Suprapubic skin (tissue), 4 donors: Measurements from ENCODE around the gene DPP10. TPM values are rescaled to one million over a fixed set of nuclear protein-coding genes. Genes with fewer than 3 reads are reported as not detected.

Experiments used
- DNase-seq, 2 donors: peaks; one replicate each; pipeline ENCODE4 v3.0.0-alpha.2; 2019; ENCODE audit warnings: low spot score in 2 of 2
- H3K27ac ChIP-seq: fragments of 200-600 bp; sonication (generic); one replicate; pipeline ENCODE4 v1.5.1; 2019
- H3K27me3 ChIP-seq: fragments of 200-600 bp; sonication (generic); one replicate; pipeline ENCODE4 v1.5.1; 2019
- H3K36me3 ChIP-seq: fragments of 200-600 bp; sonication (generic); one replicate; pipeline ENCODE4 v1.5.1; 2019
- H3K4me1 ChIP-seq: fragments of 200-600 bp; sonication (generic); one replicate; pipeline ENCODE4 v1.5.1; 2019
- H3K4me3 ChIP-seq: fragments of 200-600 bp; sonication (generic); one replicate; pipeline ENCODE4 v1.5.1; 2019; ENCODE audit warnings: mild to moderate bottlenecking
- H3K9me3 ChIP-seq: fragments of 200-600 bp; sonication (generic); one replicate; pipeline ENCODE4 v1.5.1; 2019
- EP300 ChIP-seq: sonication (generic); formaldehyde crosslinking; IDR thresholded peaks from one replicate; pipeline ENCODE4 v1.6.1; 2017; ENCODE audit warnings: antibody characterized with exemption
- POLR2A ChIP-seq, 2 donors: fragments of 450-650 bp; IDR thresholded peaks; one replicate each; pipeline ENCODE4 v1.6.1; 2017; ENCODE audit warnings: antibody characterized with exemption in 2 of 2, mild to moderate bottlenecking in 2 of 2, moderate library complexity in 2 of 2
- POLR2AphosphoS5 ChIP-seq, 3 donors: sonication (generic); formaldehyde crosslinking; IDR thresholded peaks; one replicate each; pipeline ENCODE4 v1.6.1; 2017; ENCODE audit warnings: antibody characterized with exemption in 3 of 3
- WGBS: methylation state at CpG from one replicate; pipeline ENCODE4 v1.1.5; 2018; 5-methylcytosine and 5-hydroxymethylcytosine counted together
- total RNA-seq, 4 donors: library from RNA; depleted of rRNA; stranded (reverse); fragments of >200 nt; gene quantifications; one replicate each; pipeline ENCODE4 v1.1.0, GENCODE V29; 2016
- TF ChIP-seq, protein P1 (sequence below), 2 donors: fragments of 200-600 bp in 1 of 2; fragments of 450-650 bp in 1 of 2; sonication (generic) in 1 of 2; IDR thresholded peaks; one replicate each; pipeline ENCODE4 v1.5.1; 2016 to 2019; ENCODE audit warnings: antibody characterized with exemption in 2 of 2, mild to moderate bottlenecking in 1 of 2, moderate library complexity in 1 of 2

Gene DPP10
- total RNA-seq, 4 donors from 2014 or later, result 0.68 to 1.4 TPM; not detected in 2

DNA sequence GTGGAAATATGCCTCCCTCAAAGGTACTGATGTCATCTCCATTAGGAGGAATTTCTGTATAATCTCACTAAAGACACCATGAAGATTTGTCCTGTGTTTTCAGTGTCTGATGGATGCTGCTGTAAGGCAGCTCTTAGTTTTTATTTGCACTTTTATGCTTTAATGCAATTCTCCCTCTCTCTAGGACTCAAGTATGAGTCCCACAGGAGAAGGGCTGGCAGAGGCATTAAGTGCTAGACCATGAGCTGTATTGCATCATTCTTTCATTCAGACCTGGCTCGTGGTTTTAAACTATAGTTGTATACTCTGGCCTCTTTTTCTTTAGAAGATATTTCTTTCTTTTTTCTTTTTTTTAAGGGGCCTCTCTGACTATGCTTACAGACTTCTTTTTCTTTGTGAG, 805.6 kb downstream of the DPP10 start:
- TF ChIP-seq, protein P1, sequence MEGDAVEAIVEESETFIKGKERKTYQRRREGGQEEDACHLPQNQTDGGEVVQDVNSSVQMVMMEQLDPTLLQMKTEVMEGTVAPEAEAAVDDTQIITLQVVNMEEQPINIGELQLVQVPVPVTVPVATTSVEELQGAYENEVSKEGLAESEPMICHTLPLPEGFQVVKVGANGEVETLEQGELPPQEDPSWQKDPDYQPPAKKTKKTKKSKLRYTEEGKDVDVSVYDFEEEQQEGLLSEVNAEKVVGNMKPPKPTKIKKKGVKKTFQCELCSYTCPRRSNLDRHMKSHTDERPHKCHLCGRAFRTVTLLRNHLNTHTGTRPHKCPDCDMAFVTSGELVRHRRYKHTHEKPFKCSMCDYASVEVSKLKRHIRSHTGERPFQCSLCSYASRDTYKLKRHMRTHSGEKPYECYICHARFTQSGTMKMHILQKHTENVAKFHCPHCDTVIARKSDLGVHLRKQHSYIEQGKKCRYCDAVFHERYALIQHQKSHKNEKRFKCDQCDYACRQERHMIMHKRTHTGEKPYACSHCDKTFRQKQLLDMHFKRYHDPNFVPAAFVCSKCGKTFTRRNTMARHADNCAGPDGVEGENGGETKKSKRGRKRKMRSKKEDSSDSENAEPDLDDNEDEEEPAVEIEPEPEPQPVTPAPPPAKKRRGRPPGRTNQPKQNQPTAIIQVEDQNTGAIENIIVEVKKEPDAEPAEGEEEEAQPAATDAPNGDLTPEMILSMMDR (IDR thresholded peaks at IDR 0.05), result no peak
- TF ChIP-seq POLR2A (IDR thresholded peaks at IDR 0.05), result no peak
- no peak for TF ChIP-seq POLR2AphosphoS5 (IDR thresholded peaks at IDR 0.05)
- 62% methylated on average over 1 of the region's 1 CpG for WGBS

DNA sequence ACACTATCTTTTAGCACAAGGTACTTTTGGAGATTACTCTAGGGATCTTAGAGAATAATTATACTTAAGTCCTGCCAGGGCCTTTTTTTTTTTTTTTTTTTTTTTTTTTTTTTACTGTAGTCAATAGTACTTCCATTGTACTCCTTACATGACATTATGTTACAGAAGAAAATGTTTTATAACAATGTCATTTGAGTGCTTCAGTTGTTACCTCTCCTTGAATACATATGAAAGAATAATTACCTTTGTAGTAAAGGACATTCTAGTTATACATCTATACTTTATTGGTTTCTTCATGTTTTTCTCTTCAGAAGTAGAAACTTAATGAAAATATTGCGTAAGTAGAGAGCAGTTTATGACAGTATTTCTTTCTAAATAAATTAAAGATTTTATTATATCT, 834.9 kb downstream of the DPP10 start:
- H3K36me3 ChIP-seq, result no peaks in the 10 kb centered on the region
- H3K27ac ChIP-seq, result no peak overlapping the region
- H3K9me3 ChIP-seq, result peaks cover 4% of the 10 kb centered on the region
- no peak for TF ChIP-seq POLR2AphosphoS5 (IDR thresholded peaks at IDR 0.05)
- no peak for TF ChIP-seq EP300
- TF ChIP-seq POLR2A (IDR thresholded peaks at IDR 0.05), result no peak
- TF ChIP-seq, protein P1 (IDR thresholded peaks at IDR 0.05), result no peak
- no peak for DNase-seq
- H3K27me3 ChIP-seq, result no peaks in the 10 kb centered on the region
- WGBS, result 73% methylated on average over 1 of the region's 1 CpG
- H3K4me1 ChIP-seq, result no peaks in the 10 kb centered on the region
- no peak overlapping the region for H3K4me3 ChIP-seq

More for the DNA sequence above, 805.6 kb downstream of the DPP10 start:
- Histone ChIP-seq H3K27ac (no peak overlapping the region), H3K4me3 (no peak overlapping the region), H3K27me3 (no peaks in the 10 kb centered on the region), H3K9me3 (peaks cover 4% of the 10 kb centered on the region), H3K36me3 (no peaks in the 10 kb centered on the region), H3K4me1 (no peaks in the 10 kb centered on the region)
- DNase-seq, result no peak

DNA sequence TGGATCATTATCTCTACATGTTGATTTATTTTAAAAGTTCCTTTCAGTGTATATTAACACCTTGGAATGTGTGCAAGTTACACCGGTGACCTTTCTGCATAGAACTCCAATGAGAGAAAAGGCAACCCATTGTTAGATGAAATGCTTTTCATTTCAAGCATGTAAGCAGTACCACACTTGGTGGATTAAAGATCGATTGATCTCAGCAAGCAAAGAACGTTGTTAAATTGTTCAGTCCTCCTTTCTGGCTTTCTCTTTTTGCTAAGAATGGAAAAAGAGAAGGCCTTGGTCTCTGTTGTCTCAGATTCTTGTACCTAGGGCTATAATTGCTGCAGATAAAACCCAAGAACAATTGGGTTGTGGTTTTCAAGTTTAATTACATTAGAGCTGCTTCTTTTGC, 843.0 kb downstream of the DPP10 start:
- no peaks in the 10 kb centered on the region for H3K4me1 ChIP-seq
- 67% methylated on average over 3 of the region's 3 CpGs for WGBS
- DNase-seq, result no peak

DNA sequence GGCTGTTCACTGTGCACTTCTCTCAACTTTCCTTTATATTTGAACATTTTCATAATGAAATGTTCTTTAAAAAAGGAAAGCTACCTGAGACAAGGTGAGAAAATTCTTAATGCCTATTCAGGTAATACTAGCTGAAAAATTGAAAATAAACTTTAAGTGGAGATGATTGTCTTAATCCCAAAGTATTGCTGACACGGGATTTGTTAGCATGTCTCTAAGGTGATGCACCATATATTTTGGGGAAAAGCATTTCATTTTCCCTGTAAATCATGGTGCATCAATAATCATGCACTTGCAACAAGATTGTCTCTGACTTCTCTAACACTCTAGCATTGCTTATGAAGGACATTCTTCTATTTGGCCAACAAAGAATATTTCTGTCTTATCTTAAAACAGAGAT, 848.0 kb downstream of the DPP10 start:
- WGBS, result 95% methylated on average over 1 of the region's 1 CpG
- TF ChIP-seq POLR2A (IDR thresholded peaks at IDR 0.05) (no peak), POLR2AphosphoS5 (IDR thresholded peaks at IDR 0.05) (no peak), EP300 (no peak)
- TF ChIP-seq, protein P1 (IDR thresholded peaks at IDR 0.05), result no peak
- no peak overlapping the region for H3K27ac ChIP-seq
- H3K27me3 ChIP-seq, result no peaks in the 10 kb centered on the region
- DNase-seq, result no peak
- H3K36me3 ChIP-seq, result no peaks in the 10 kb centered on the region
- H3K4me3 ChIP-seq, result no peak overlapping the region
- no peaks in the 10 kb centered on the region for H3K4me1 ChIP-seq
- H3K9me3 ChIP-seq, result no peaks in the 10 kb centered on the region

More for the DNA sequence above, 843.0 kb downstream of the DPP10 start:
- Histone ChIP-seq H3K27ac (no peak overlapping the region), H3K27me3 (no peaks in the 10 kb centered on the region), H3K36me3 (no peaks in the 10 kb centered on the region), H3K9me3 (peaks cover 2% of the 10 kb centered on the region), H3K4me3 (no peak overlapping the region)
- TF ChIP-seq EP300 (no peak), POLR2A (IDR thresholded peaks at IDR 0.05) (no peak), POLR2AphosphoS5 (IDR thresholded peaks at IDR 0.05) (no peak)
- TF ChIP-seq, protein P1 (IDR thresholded peaks at IDR 0.05), result no peak

DNA sequence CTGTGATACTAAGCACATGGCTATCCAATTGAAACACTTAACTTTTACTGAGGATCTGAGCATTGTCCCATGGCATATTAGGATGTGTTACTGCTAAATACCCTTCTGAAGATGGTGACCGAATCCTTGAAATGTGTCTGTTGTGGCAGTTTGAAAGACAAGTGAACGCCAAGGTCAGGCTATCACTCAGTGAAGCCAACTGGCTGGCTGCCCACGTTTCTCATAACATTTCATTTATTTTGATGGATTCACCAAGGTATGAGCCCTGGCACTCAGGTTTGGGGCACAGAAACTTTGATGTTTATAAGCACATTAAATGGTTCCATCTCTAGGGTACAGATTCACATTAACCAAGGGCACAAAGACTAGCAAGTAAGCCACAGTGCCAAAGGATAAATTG, 850.3 kb downstream of the DPP10 start:
- Histone ChIP-seq H3K27me3 (no peaks in the 10 kb centered on the region), H3K4me3 (no peak overlapping the region), H3K9me3 (no peaks in the 10 kb centered on the region), H3K27ac (no peak overlapping the region), H3K4me1 (no peaks in the 10 kb centered on the region), H3K36me3 (no peaks in the 10 kb centered on the region)
- TF ChIP-seq EP300, result no peak
- TF ChIP-seq POLR2AphosphoS5 (IDR thresholded peaks at IDR 0.05), result no peak
- no peak for TF ChIP-seq POLR2A (IDR thresholded peaks at IDR 0.05)
- TF ChIP-seq, protein P1 (IDR thresholded peaks at IDR 0.05), result no peak
- WGBS, result 77% methylated on average over 3 of the region's 3 CpGs
- DNase-seq, result no peak
